NCI-H2107 (cell line): ENCODE data around the gene GMFB.

Source experiments
- DNase-seq: peaks from one replicate; lab custom pipeline; 2025; lab: John Stamatoyannopoulos, UW

The GMFB gene

GRCh38 chr14:54488646-54489317, at the start of gene GMFB:
GMFB (minus strand) TSS chr14:54488980; CDS start chr14:54488927, 53 bp downstream.
- peak; percentile 90 for DNase-seq

- DNase-seq, result no peak
Measured at GRCh38 chr14:54538055-54538454, 49.3 kb upstream of the GMFB start.

GRCh38 chr14:54537651-54538050, 48.9 kb upstream of the GMFB start:
- DNase-seq, result no peak

GRCh38 chr14:54535646-54536045, 46.9 kb upstream of the GMFB start:
- no peak for DNase-seq

- no peak for DNase-seq
Measured at GRCh38 chr14:54535126-54535525, 46.3 kb upstream of the GMFB start.

- DNase-seq, result no peak
Measured at GRCh38 chr14:54533100-54533499, 44.3 kb upstream of the GMFB start.

GRCh38 chr14:54532111-54533012, 43.6 kb upstream of the GMFB start:
- no peak for DNase-seq

GRCh38 chr14:54529811-54530210, 41.0 kb upstream of the GMFB start:
- no peak for DNase-seq

GRCh38 chr14:54528973-54529372, 40.2 kb upstream of the GMFB start:
- DNase-seq, result no peak

GRCh38 chr14:54524410-54524809, 35.6 kb upstream of the GMFB start:
- DNase-seq, result no peak

- no peak for DNase-seq
Measured at GRCh38 chr14:54516709-54517108, 27.9 kb upstream of the GMFB start.

- DNase-seq, result no peak
Measured at GRCh38 chr14:54515670-54516069, 26.9 kb upstream of the GMFB start.

GRCh38 chr14:54512393-54512792, 23.6 kb upstream of the GMFB start:
- DNase-seq, result no peak

GRCh38 chr14:54509546-54510501, 21.0 kb upstream of the GMFB start, which contains the start of gene CGRRF1:
CGRRF1 (plus strand) TSS chr14:54509906; CDS start chr14:54509960, 54 bp downstream.
- DNase-seq, result peak; percentile 96

GRCh38 chr14:54503486-54503885, 14.7 kb upstream of the GMFB start:
- DNase-seq, result no peak

- DNase-seq, result no peak
Measured at GRCh38 chr14:54502602-54503001, 13.8 kb upstream of the GMFB start.

- no peak for DNase-seq
Measured at GRCh38 chr14:54501480-54501879, 12.7 kb upstream of the GMFB start.

- no peak for DNase-seq
Measured at GRCh38 chr14:54500744-54501143, 12.0 kb upstream of the GMFB start.

- no peak for DNase-seq
Measured at GRCh38 chr14:54498579-54498978, 9.8 kb upstream of the GMFB start.

- no peak for DNase-seq
Measured at GRCh38 chr14:54498095-54498531, 9.3 kb upstream of the GMFB start.

- no peak for DNase-seq
Measured at GRCh38 chr14:54497224-54497623, 8.4 kb upstream of the GMFB start.

GRCh38 chr14:54493293-54493692, 4.5 kb upstream of the GMFB start:
- DNase-seq, result no peak
